HEK293 (cell line): ENCODE measurements around the gene DENND1A.

ENCODE experiments used
- CTCF ChIA-PET: fragments of 350-600 bp; formaldehyde crosslinking; extraction: SDS; loops from one replicate; lab custom pipeline; 2021; ENCODE audit warnings: antibody characterized with exemption; lab: Yijun Ruan, JAX
- POLR2A ChIA-PET: fragments of 300-600 bp; formaldehyde crosslinking; extraction: SDS; loops from one replicate; lab custom pipeline; 2020; ENCODE audit warnings: antibody characterized with exemption, inconsistent platforms; lab: Yijun Ruan, JAX
- H3K27ac ChIP-seq: fragments of 200-500 bp; sonication (Bioruptor generic); 2 replicates; pipeline ENCODE4 v1.5.1; 2014; ENCODE audit warnings: low read depth, low read length, control low read depth, inconsistent platforms; ENCODE audit errors: extremely low read depth
- H3K36me3 ChIP-seq, 2 experiments: fragments of 200-500 bp in 1 of 2; sonication (Bioruptor generic) in 1 of 2; 1 replicate in 1 of 2; 2 replicates in 1 of 2; pipeline ENCODE4 v1.5.1; 2014 to 2017; ENCODE audit warnings: inconsistent platforms in 2 of 2, low read length in 2 of 2; ENCODE audit not compliant: control insufficient read depth in 2 of 2, insufficient read depth in 1 of 2
- H3K4me1 ChIP-seq: fragments of 200-500 bp; sonication (Bioruptor generic); 2 replicates; pipeline ENCODE4 v1.5.1; 2014; ENCODE audit warnings: mild to moderate bottlenecking, low read length, inconsistent platforms; ENCODE audit not compliant: control insufficient read depth, insufficient read depth
- H3K4me3 ChIP-seq: 2 replicates; pipeline ENCODE4 v1.5.1; 2011; ENCODE audit warnings: low read depth, mild to moderate bottlenecking, control low read depth, low read length, moderate library complexity
- H3K9me3 ChIP-seq: fragments of 200-500 bp; sonication (Bioruptor generic); 2 replicates; pipeline ENCODE4 v1.5.1; 2014; ENCODE audit warnings: low read depth, low read length, inconsistent platforms; ENCODE audit not compliant: control insufficient read depth, insufficient read depth
- EGR2 ChIP-seq: fragments of 450-650 bp; formaldehyde crosslinking; IDR thresholded peaks from 2 replicates; pipeline ENCODE4 v1.5.1; 2016; ENCODE audit warnings: low read depth, missing biosample characterization, missing genetic modification characterization
- HOXA7 ChIP-seq: sonication (generic); formaldehyde crosslinking; IDR thresholded peaks from 2 replicates; pipeline ENCODE4 v1.8.1; 2022; ENCODE audit warnings: missing genetic modification reagents, borderline replicate concordance
- HOXD13 ChIP-seq: sonication (generic); formaldehyde crosslinking; IDR thresholded peaks from 2 replicates; pipeline ENCODE4 v1.8.0; 2022; ENCODE audit warnings: missing genetic modification reagents, borderline replicate concordance
- KLF1 ChIP-seq: fragments of 450-650 bp; formaldehyde crosslinking; IDR thresholded peaks from 2 replicates; pipeline ENCODE4 v1.5.1; 2016; ENCODE audit warnings: missing biosample characterization, missing genetic modification characterization
- KLF10 ChIP-seq: fragments of 450-650 bp; IDR thresholded peaks from 2 replicates; pipeline ENCODE4 v1.5.1; 2018; ENCODE audit warnings: missing biosample characterization, mild to moderate bottlenecking, missing genetic modification characterization
- KLF17 ChIP-seq: fragments of 450-650 bp; formaldehyde crosslinking; IDR thresholded peaks from 2 replicates; pipeline ENCODE4 v1.5.1; 2016; ENCODE audit warnings: missing biosample characterization, missing genetic modification characterization
- KLF8 ChIP-seq: fragments of 450-650 bp; formaldehyde crosslinking; IDR thresholded peaks from 2 replicates; pipeline ENCODE4 v1.5.1; 2016; ENCODE audit warnings: missing biosample characterization, missing genetic modification characterization
- PRDM4 ChIP-seq: fragments of 450-650 bp; formaldehyde crosslinking; IDR thresholded peaks from 2 replicates; pipeline ENCODE4 v1.5.1; 2017; ENCODE audit warnings: missing biosample characterization, missing genetic modification characterization
- ZFHX2 ChIP-seq: fragments of 450-650 bp; formaldehyde crosslinking; conservative IDR thresholded peaks from 2 replicates; pipeline ENCODE4 v1.5.1; 2016; ENCODE audit warnings: missing biosample characterization, missing genetic modification characterization
- ZNF132 ChIP-seq: fragments of 450-650 bp; formaldehyde crosslinking; IDR thresholded peaks from 2 replicates; pipeline ENCODE4 v1.5.1; 2017; ENCODE audit warnings: missing biosample characterization, missing genetic modification characterization, borderline replicate concordance
- ZNF155 ChIP-seq: fragments of 450-650 bp; formaldehyde crosslinking; IDR thresholded peaks from 2 replicates; pipeline ENCODE4 v1.5.1; 2016; ENCODE audit warnings: missing biosample characterization, missing genetic modification characterization
- ZNF184 ChIP-seq: fragments of 450-650 bp; IDR thresholded peaks from 2 replicates; pipeline ENCODE4 v1.5.1; 2018; ENCODE audit warnings: missing biosample characterization, mild to moderate bottlenecking, missing genetic modification characterization
- ZNF202 ChIP-seq: fragments of 450-650 bp; formaldehyde crosslinking; IDR thresholded peaks from 2 replicates; pipeline ENCODE4 v1.5.1; 2016; ENCODE audit warnings: missing biosample characterization, missing genetic modification characterization, borderline replicate concordance
- ZNF214 ChIP-seq: fragments of 450-650 bp; formaldehyde crosslinking; IDR thresholded peaks from 2 replicates; pipeline ENCODE4 v1.5.1; 2017; ENCODE audit warnings: missing biosample characterization, mild to moderate bottlenecking, missing genetic modification characterization, borderline replicate concordance
- ZNF292 ChIP-seq: fragments of 450-650 bp; formaldehyde crosslinking; IDR thresholded peaks from 2 replicates; pipeline ENCODE4 v1.5.1; 2016; ENCODE audit warnings: low read depth, missing biosample characterization, missing genetic modification characterization, borderline replicate concordance
- ZNF362 ChIP-seq: fragments of 450-650 bp; formaldehyde crosslinking; IDR thresholded peaks from 2 replicates; pipeline ENCODE4 v1.5.1; 2016; ENCODE audit warnings: missing biosample characterization, missing genetic modification characterization
- ZNF423 ChIP-seq: fragments of 450-650 bp; formaldehyde crosslinking; IDR thresholded peaks from 2 replicates; pipeline ENCODE4 v1.5.1; 2016; ENCODE audit warnings: missing biosample characterization, missing genetic modification characterization
- ZNF544 ChIP-seq: fragments of 450-650 bp; formaldehyde crosslinking; IDR thresholded peaks from 2 replicates; pipeline ENCODE4 v1.5.0; 2017; ENCODE audit warnings: missing biosample characterization, missing genetic modification characterization
- ZNF549 ChIP-seq: fragments of 450-650 bp; IDR thresholded peaks from 2 replicates; pipeline ENCODE4 v1.5.1; 2018; ENCODE audit warnings: missing biosample characterization, missing genetic modification characterization, mild to moderate bottlenecking, inconsistent platforms, moderate library complexity
- ZNF596 ChIP-seq: fragments of 450-650 bp; IDR thresholded peaks from 2 replicates; pipeline ENCODE4 v1.5.0; 2018; ENCODE audit warnings: missing biosample characterization, mild to moderate bottlenecking, missing genetic modification characterization, moderate library complexity
- ZNF600 ChIP-seq: fragments of 450-650 bp; formaldehyde crosslinking; IDR thresholded peaks from 2 replicates; pipeline ENCODE4 v1.5.1; 2016; ENCODE audit warnings: missing biosample characterization, missing genetic modification characterization
- ZNF664 ChIP-seq: fragments of 450-650 bp; formaldehyde crosslinking; IDR thresholded peaks from 2 replicates; pipeline ENCODE4 v1.5.1; 2016; ENCODE audit warnings: missing biosample characterization, missing genetic modification characterization
- ZNF677 ChIP-seq: fragments of 450-650 bp; IDR thresholded peaks from 2 replicates; pipeline ENCODE4 v1.5.0; 2018; ENCODE audit warnings: missing biosample characterization, mild to moderate bottlenecking, missing genetic modification characterization, moderate library complexity
- ZNF701 ChIP-seq: fragments of 450-650 bp; formaldehyde crosslinking; IDR thresholded peaks from 2 replicates; pipeline ENCODE4 v1.5.1; 2016; ENCODE audit warnings: missing biosample characterization, missing genetic modification characterization
- ZNF704 ChIP-seq: fragments of 450-650 bp; formaldehyde crosslinking; IDR thresholded peaks from 2 replicates; pipeline ENCODE4 v1.5.1; 2016; ENCODE audit warnings: missing biosample characterization, missing genetic modification characterization
- ZNF747 ChIP-seq: fragments of 450-650 bp; formaldehyde crosslinking; IDR thresholded peaks from 2 replicates; pipeline ENCODE4 v1.5.1; 2016; ENCODE audit warnings: missing biosample characterization, missing genetic modification characterization
- ZNF776 ChIP-seq: fragments of 450-650 bp; formaldehyde crosslinking; IDR thresholded peaks from 2 replicates; pipeline ENCODE4 v1.5.0; 2017; ENCODE audit warnings: missing biosample characterization, missing genetic modification characterization, borderline replicate concordance
- ZNF792 ChIP-seq: fragments of 450-650 bp; formaldehyde crosslinking; IDR thresholded peaks from 2 replicates; pipeline ENCODE4 v1.5.1; 2016; ENCODE audit warnings: missing biosample characterization, missing genetic modification characterization
- ZXDB ChIP-seq: fragments of 450-650 bp; formaldehyde crosslinking; IDR thresholded peaks from 2 replicates; pipeline ENCODE4 v1.5.1; 2016; ENCODE audit warnings: missing biosample characterization, missing genetic modification characterization

The DENND1A gene

GRCh38 chr9:123336959-123337358, 593.0 kb downstream of the DENND1A start:
- H3K4me1 ChIP-seq = no peaks in the 10 kb centered on the region
- no peak overlapping the region for H3K27ac ChIP-seq
- CTCF ChIA-PET = interaction anchor here (1.0 to 3.0 kb wide), 2 partner anchors 13 to 114 kb away, joined by 5 to 11 read pairs; no protein-coding TSS in a partner anchor
- H3K9me3 ChIP-seq = no peaks in the 10 kb centered on the region
- H3K4me3 ChIP-seq = no peak overlapping the region
- no peaks in the 10 kb centered on the region for H3K36me3 ChIP-seq
- TF ChIP-seq ZNF704 = no peak
- no peak for TF ChIP-seq ZXDB (tag by site-specific recombination)
- no peak for TF ChIP-seq HOXD13 (CRISPR knock-in tag)
- TF ChIP-seq PRDM4 (tag by site-specific recombination) = no peak
- no peak for TF ChIP-seq ZNF792 (tag by site-specific recombination)
- no peak for TF ChIP-seq ZNF596 (tag by site-specific recombination)
- TF ChIP-seq ZNF132 (tag by site-specific recombination) = no peak
- no peak for TF ChIP-seq ZNF701 (tag by site-specific recombination)
- no peak for TF ChIP-seq ZNF292 (tag by site-specific recombination)
- TF ChIP-seq ZNF155 (tag by site-specific recombination) = no peak
- TF ChIP-seq ZNF747 (tag by site-specific recombination) = no peak
- no peak for TF ChIP-seq ZNF423 (tag by site-specific recombination)
- POLR2A ChIA-PET = interaction anchor here (0.5 kb wide), 1 partner anchor 139 kb away, joined by 3 read pairs; no protein-coding TSS in a partner anchor

GRCh38 chr9:123336449-123336848, 593.5 kb downstream of the DENND1A start:
- no peaks in the 10 kb centered on the region for H3K4me1 ChIP-seq

More at GRCh38 chr9:123336449-123336848, 593.5 kb downstream of the DENND1A start:
- Histone ChIP-seq H3K4me3 (no peak overlapping the region), H3K27ac (no peak overlapping the region), H3K9me3 (no peaks in the 10 kb centered on the region), H3K36me3 (no peaks in the 10 kb centered on the region)
- TF ChIP-seq ZNF600 (tag by site-specific recombination) = no peak
- no peak for TF ChIP-seq KLF17 (tag by site-specific recombination)
- no peak for TF ChIP-seq ZNF362 (tag by site-specific recombination)
- no peak for TF ChIP-seq ZNF549 (tag by site-specific recombination)
- no peak for TF ChIP-seq HOXA7 (CRISPR knock-in tag)
- no peak for TF ChIP-seq ZNF544 (tag by site-specific recombination)
- TF ChIP-seq ZNF202 = no peak
- no peak for TF ChIP-seq KLF1 (tag by site-specific recombination)
- TF ChIP-seq ZNF184 = no peak
- TF ChIP-seq KLF8 (tag by site-specific recombination) = no peak
- TF ChIP-seq ZNF677 (tag by site-specific recombination) = no peak
- no peak for TF ChIP-seq ZNF776
- no peak for TF ChIP-seq KLF10 (tag by site-specific recombination)
- no peak for TF ChIP-seq EGR2 (tag by site-specific recombination)
- no peak for TF ChIP-seq ZNF214 (tag by site-specific recombination)
- no peak for TF ChIP-seq ZFHX2 (tag by site-specific recombination)
- no peak for TF ChIP-seq ZNF664 (tag by site-specific recombination)
- CTCF ChIA-PET = interaction anchor here (1.0 to 1.4 kb wide), 2 partner anchors 13 to 114 kb away, joined by 5 to 7 read pairs; no protein-coding TSS in a partner anchor
- POLR2A ChIA-PET = interaction anchor here (0.5 to 1.3 kb wide), 2 partner anchors 13 to 139 kb away, joined by 3 read pairs; no protein-coding TSS in a partner anchor
